GM12891 (cell line): Measurements from ENCODE around the gene PPFIA1.

Source experiments
- POLR2A ChIP-seq: IDR thresholded peaks from 2 replicates; pipeline ENCODE4 v1.6.1; 2011; ENCODE audit warnings: low read depth, low read length, control low read depth
- POLR2AphosphoS5 ChIP-seq: IDR thresholded peaks from 2 replicates; pipeline ENCODE4 v1.6.1; 2011; ENCODE audit warnings: low read depth, low read length, control low read depth
- SPI1 ChIP-seq: IDR thresholded peaks from 2 replicates; pipeline ENCODE4 v1.6.1; 2011; ENCODE audit warnings: low read depth, low read length, control low read depth
- TAF1 ChIP-seq: IDR thresholded peaks from 2 replicates; pipeline ENCODE4 v1.6.1; 2011; ENCODE audit warnings: low read depth, low read length, control low read depth

- TF ChIP-seq TAF1 (no peak), POLR2AphosphoS5 (no peak), POLR2A (no peak), SPI1 (no peak)
Measured at GRCh38 chr11:70251659-70252321, 18.7 kb upstream of the PPFIA1 start.
